Measurements from ENCODE around the gene RBMS1.
A peak's percentile ranks its signal among the peaks of the same experiment; 100 is the strongest.

The RBMS1 gene

DNA sequence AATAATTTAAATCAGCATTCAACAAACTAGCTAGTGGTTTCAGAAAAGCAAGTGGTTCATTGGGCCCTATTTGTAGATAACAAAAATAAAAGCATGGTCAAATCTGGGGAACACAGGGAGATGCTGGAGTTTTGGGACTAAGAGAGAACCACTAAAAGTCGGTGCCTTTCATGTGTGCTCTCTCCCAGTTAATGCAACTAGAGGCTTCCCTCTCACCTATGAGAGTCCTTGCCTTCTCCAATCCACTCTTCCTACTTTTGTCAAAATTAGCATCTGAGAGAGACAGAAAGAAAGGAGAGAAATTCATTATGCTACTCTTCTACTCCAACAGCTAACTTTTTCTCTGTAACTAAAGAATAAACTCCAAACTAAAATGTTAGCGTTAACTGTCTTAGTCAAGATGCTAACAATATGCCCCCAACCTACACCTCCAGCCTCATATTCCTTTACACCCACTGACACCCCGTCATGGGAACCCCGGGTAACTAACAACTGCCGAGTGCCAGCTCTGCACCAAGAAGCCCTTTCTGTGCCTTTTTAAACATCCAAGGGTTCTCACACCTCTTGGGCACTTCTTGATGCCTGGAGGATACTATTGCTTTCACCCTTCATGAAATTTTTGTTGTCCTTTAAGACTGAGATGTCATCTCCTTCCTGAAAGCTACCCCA, 133.4 kb downstream of the RBMS1 start:
- DNase-seq (ENCODE audit: low spot score) = no peak

DNA sequence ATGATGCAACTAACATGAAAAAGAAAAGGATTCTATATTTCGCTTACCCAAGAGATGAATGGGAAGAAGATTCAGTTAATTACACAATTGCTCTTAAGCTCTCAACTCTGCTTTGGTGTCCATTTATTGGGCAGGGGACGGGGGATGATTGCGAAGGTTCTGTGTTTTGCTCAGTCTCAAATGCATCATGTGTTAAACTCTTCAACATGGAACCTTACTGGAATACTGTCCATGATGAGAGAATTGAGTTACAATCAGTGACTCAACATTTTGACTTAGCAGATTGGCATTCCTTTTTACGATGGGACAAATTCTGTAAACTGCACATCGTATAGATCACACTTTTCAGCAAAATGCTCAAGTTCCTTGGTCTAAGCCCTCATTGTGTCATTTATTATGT, 135.6 kb downstream of the RBMS1 start:
- no peak for DNase-seq (ENCODE audit: low spot score)

DNA sequence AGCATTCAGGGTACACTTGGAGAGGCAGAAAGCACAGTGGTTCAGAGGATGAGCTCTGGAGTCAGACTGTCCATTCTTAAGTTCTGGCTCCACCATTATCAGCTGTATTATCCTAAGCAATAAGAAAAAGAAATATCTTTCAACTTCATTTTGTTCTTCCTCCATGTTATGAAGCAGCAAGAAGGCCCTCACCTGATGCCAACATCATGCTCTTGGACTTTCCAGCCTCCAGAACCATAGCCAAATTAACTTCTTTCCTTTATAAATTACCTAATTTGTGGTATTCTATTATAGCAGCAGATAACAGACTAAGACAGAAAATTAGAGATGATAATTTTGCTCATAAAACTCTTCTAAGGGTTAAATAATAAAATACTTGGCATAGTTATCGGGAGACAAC, 137.1 kb downstream of the RBMS1 start:
- DNase-seq (ENCODE audit: low spot score) = no peak

DNA sequence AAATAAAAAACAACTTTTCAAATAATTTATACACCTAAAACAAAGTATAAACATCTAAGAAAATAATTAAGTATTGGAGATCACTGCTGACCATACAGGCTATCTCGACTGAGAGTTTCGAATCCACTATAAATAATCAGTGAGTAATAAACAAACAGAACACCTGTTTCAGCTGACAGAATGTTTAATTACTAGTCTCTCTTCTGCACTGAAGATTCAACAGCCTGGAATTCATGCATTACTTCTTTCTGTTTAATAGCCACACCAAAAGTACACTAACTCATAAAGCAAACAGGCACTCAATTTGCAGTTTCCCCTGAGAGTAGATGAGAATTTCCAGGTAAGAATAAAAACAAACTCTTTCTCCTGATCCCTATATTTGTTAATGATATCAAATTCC, 138.5 kb downstream of the RBMS1 start:
- DNase-seq (ENCODE audit: low spot score) = no peak

DNA sequence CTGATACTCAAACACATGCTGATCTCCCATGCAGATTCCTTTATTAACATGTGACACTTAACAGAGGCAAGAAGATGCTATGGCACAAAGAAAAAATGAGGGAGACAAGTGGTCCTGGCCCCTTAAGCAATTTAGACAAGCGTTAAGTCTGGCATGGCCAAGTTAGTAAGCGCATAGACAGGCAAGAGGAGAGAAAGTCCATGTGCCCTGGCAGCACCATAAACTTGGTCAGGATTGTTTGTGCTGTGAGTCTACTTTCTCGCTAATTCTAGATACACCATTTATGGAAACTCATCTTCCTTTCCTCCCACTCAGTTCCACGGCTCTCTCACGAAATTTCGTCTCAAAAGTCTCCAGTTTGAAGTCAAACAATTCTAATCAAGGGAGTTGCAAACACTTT, 138.9 kb downstream of the RBMS1 start:
- DNase-seq (ENCODE audit: low spot score) = no peak

DNA sequence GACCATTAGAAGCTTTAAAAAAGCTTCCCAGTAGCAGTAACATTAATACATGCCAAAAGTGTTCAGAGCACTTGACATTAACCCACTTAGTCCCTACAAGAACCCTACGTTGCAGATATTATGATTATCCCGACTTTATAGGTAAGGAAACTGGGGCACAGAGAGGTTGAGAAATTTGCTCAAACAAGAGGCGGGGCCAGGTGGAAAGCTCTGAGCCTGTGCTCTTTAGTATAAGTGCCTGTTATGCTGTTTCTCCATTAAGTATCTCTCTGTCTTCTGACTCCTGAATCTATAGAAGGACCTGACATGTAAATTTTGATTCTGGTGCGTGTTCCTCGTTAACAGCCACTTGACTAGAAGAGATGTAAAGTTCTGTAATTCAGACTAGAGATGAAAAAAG, 139.8 kb downstream of the RBMS1 start:
- DNase-seq (ENCODE audit: low spot score) = no peak

DNA sequence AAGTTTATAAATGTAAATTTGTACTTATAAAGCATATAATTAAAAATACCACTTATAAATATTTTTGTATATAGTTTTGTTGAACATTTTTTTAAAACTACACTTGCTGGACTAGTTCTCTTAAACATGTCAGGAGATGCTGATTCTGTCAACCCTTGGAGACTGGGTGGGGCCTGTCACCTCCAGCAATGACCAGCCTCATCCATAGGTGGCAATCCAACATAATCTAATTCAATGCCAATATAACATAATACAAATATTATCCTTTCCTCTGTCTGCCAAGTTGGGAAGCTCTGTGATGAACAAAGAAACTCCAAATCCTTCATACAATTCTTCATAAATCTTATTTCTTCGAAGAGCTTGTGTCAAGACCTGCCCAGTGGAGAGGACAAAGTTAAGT, 140.4 kb downstream of the RBMS1 start:
- no peak for DNase-seq (ENCODE audit: low spot score)

DNA sequence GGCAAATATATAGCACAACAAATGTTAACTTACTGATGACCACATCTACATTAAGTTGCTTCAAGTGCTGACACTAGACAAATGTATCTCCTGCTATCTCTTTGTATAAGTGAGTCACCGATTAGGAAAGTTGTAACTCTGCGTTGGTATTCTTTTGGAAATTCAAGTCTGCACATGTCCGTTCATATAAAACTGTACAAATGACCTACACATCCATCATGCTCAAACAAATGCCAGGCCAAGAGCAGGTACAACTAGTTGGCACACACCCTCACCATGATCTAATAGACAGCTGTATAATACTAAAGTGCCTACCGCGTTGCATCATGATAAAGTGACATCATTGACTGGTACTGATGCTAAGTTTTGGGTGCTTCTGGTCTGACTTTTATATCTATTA, 141.1 kb downstream of the RBMS1 start:
- DNase-seq (ENCODE audit: low spot score) = no peak

DNA sequence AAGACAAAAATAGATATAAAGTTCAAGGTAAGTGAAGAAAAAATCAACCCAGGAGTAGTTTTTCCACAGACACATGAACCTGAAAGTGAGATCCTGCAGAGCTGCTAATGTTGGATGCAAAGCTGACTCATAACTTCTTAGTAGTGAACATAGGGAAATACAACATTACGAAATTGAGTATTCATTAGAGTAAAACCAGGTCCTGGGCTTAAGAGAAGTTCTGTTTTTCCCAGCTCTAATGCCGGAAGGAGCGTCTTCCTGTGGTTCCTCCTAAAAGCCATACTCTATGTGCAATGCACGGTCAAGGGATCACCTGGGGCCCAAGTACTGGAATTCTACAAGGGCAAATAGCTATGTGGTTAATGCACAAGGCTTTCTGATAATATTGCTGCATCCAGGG, 141.7 kb downstream of the RBMS1 start:
- DNase-seq (ENCODE audit: low spot score) = peak; percentile 30

DNA sequence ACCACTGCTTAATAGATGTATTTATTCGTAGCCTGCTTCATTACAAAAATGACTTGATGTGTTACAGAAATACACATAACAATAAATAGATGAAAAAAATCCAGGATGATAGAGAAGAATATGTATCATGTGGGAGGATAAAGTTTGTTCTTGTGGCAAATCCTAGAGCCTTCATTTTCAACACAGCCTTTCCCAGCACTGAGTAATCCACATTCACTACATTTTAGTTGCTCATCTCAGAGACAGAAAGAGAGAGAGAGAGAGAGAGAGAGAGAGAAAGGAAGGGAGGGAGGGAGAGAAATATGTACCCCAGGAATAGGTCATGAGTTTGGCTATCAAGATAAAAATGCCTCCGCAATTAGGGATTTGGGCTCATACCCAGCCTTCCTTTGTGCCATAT, 144.3 kb downstream of the RBMS1 start:
- no peak for DNase-seq (ENCODE audit: low spot score)

DNA sequence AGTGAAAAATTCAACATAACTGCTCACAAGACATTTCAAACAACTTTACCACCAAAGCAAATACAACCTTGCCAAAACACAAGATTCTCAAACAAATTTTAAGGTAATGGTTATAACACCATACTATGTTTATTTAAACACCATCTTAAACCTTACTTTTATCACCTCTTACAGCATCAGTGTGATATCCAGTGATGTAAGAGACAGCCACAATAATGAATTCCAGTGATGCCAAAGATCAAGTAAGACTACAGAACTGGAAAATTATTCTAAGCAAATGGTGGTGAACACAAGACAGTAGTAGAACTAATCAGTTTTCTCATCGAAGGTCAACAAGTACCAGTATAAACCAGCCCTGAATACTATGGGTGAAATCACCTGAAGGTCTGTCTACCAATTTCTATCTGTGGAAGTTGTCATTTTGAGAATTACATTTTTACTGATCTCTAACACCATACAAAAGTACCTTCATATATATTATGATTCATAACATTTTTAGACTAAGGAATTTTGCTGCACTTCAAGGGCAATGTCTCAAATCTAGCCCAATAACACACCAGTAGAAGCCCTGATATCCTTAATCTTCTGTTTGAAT, 146.2 kb downstream of the RBMS1 start:
- peak; percentile 49 for DNase-seq (ENCODE audit: low spot score)

DNA sequence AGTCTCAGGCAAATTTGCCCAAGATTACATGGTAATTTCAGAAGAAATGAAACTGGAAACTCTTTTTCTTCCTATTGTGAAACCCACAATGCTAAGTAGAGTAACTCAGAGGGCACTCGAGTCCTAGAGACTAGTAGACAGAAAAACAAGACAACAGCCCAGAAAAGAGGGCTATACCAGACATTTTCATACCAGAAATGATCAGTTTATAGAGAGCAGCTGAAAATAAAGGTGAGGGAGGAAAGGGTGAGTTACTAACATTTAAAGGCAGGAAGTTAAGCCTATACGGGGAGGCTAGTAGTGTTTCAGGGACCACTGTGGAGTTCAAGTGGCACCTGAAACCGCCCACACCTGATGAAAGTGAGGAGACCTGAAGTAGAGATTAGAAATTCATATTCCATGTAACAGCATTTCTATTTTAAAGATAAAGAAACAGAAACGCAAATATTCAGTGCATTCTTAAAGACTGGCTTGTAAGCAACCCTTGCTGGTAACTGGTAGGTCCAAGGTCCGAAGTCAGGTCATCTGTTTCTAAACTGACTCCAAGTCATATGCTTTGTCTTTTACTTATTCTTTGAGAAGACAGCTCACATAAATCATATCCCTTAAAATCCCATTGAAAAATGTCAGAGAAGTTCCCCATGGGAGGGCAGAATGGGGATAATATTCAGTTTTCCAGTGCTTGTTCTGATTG, 148.4 kb downstream of the RBMS1 start:
- no peak for DNase-seq (ENCODE audit: low spot score)

DNA sequence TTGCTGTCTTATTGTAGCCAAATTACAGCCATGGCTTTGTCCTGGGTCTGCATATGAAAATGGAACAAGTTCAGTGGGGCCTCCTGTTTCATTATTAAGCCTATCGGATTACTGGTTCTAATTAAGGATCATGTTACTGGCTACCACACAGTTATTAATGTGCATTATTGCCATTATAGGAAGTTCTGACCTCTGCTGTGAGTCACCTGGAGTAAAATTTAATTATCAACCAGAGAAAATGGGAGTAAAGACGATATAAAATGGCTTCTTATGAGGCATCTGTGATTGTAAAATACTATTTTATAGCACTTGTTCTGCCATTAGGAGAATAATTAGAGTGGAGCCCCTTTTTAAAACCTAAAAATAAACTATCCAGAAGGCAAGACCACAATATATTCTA, 150.2 kb downstream of the RBMS1 start:
- DNase-seq (ENCODE audit: low spot score) = no peak

DNA sequence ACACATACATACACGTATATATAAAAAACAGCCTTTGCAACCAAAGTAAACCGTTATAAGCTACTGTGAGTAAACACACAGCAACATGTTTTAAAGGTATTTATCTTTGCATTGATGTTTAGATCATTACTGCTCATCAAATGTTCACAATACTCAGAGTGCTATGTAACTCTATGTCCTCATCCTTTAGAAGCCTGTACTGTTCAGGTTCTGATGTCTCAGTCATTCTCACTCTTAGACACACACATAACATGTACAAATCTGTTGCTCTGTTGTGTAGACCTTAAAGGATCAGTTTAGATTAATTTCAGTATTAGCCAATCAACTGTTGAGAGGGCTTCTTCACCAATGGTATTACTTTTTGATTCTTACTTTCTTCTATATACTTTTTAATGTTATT, 153.9 kb downstream of the RBMS1 start:
- DNase-seq (ENCODE audit: low spot score) = no peak

DNA sequence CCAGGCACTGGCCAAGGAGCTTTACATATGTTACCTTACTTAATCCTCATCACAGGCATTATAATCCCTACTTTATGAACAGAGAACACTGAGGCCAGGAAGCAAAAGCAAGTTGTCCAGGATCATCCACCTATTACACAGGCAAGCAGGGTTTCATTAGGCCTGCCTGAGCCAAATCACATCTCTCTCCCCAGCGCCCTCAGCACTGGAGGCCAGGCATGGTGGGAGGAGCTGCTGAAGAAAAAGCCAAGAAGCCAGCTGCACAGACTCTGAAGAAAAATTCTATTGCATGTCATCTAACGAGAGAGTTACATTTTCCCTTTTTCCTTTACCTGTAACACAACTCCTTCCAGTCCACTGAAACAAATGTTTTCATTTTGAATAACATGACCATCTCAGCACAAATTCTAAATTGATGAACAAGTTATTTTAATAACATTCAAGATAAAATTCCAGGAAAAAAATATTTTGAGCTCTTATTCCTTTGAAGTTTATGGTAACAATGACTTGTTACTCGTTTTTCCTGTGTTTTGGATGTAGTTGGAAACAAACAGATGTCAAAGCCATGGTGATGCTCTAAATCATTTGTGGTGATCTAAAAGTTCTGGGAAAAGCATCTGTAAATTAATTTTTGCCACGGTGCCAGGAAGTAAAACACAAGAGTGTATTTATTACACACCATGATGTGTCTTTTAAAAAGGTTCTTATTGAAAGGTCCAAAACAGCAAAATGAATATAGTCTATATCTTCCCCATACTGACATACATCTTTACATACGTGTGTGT, 154.5 kb downstream of the RBMS1 start:
- DNase-seq (ENCODE audit: low spot score) = no peak

DNA sequence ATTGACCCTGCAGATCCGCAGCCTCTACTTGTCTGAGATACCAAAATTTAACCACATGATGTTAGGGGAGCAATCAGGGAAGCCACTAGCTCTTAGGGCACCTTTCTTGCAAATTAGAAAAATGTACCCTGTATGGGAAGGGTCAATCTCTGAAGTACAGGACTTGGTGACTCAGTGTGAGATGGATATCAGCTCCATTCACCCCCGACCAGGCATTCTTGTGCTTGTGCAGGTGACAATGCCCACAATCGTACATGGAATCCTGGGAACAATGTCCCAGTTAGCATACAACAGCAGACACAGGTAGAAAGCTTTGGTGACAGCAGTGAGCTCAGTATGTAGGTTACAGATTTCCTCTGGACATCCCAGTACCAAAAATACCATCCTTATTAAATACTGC, 155.9 kb downstream of the RBMS1 start:
- DNase-seq (ENCODE audit: low spot score) = no peak

DNA sequence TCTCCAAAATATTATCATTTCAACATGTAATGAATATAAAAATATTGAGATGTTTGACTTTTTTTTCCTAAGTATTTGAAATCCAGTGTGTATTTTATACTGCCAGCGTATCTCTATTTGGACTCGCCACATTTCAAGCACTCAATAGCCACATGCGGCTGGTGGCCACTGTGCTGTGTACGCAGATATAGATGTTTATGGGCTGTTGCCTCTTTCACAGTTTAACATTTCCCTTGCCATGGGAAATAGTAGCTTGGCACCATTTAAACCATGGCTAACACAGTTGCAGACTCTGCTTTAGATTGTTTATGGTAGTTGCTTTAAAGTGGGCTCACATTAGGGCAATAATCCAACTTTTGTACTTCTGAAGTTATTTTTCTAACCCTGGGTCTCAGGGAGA, 157.0 kb downstream of the RBMS1 start:
- DNase-seq (ENCODE audit: low spot score) = no peak

DNA sequence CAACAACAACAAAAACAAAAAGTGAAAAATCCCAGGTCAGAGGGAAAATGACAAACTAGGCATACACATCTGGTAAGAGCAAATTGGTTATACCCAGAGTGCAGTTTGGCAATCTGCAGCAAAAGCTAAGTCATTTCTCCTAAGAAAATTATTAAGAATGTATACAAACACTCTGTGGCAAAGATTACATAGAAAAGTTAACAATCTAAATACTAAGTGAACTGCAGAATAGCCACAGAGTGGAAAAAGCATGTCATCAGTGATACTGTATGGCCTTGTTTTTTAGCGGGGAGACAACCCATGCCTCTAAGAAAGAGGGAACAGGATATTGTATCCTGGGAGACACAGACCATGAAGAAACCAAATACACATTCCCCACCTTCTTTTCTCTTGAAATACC, 157.5 kb downstream of the RBMS1 start:
- DNase-seq (ENCODE audit: low spot score) = no peak

DNA sequence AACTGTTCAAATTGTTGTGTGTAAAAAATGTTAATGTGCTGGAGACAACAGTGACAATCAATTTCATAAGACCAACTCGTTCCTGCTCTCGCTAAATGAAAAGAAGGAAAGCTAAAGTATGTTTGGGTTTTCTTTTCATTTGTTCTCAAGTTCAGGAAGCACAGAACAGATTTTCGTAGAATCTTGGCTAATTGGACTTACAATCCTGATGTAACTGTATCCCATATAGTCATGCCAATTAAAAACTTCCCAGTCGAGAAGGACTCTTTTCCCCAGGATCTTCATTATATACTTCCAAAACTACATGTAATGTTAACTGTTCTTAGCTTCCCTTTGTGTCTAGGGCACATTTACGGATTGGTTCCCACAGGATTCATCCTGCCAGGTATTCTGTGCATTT, 158.2 kb downstream of the RBMS1 start:
- no peak for DNase-seq (ENCODE audit: low spot score)

DNA sequence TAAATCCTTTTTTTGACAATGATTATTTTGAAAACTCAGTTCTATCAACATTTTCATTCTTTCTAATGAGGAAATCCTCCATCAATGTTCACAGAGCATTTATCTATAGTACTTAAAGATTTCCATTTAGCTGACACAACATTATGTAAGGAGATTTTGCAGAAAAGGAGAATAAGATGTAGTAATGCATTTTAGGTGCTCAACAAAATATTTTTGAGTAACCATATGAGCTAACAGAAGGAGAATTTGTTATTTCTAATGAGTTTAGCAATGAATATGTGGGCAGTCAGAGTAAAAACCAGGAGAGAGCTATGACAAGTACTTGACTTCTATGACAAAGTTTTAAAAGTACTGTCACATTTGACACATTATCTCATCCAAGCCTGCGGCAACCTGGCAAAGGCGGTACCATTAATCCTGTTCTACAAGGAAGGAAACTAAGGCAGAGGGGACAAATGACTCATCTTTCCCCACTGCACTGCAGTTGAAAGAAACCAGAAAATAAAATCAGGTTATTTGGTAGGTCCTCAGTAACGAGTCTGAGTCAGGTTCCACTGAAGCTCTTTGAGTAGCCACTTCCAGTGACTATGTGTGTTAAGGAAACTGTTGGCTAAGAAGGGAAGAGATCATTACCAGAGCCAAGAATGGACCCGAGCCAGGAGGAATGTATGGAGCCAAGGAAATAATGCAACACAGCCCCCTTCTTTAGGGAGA, 159.4 kb downstream of the RBMS1 start:
- peak; percentile 58 for DNase-seq (ENCODE audit: low spot score)

DNA sequence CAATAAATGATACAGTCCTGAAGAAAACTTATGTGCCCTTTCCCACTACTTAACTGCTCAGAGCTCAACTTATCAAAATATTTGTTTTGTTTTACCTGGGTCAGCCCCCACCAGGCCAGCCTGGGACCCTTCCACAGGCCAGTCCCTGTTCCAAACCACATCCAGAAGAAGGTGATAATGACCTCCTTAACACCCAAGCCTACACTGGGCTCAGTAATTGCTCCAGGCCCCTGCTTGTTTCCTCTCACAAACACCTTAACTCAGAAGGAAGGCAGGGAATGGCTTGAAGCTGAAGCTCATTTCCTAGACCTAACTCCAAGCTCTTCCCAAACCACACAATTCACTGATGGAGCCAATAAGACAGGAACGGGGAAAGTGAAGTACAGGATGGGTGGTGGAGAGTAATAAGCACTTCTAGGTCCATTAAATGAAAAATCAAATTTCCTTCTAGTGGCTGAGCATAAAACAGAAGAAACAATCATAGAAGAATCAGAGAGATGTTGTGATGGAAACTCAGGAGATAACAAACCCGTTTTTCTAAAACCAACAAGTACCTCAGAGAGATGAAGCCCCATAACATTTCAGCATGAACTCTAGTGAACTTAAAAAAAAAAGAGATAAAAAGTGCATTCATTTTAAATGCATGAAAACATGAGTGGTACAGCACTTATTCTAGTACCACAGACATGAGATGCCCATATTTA, 160.1 kb downstream of the RBMS1 start:
- no peak for DNase-seq (ENCODE audit: low spot score)

DNA sequence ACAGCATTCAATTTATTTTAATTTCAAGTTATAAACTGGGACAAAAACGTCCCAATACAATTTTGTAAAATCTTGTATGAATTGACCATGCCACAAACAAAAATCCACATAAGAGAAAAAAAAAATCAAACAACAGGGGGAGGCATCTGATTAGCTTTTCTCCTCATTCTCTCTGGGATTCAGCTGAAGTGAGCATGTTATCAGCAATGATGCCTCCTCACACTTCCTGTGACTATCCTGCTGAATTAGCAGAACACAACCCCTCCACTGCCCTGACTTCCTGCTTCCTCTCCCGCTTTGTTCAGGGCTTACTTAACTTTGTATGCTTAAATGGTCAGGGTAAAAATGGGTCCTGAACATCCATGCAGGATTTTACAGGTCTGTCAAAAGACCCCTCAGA, 161.3 kb downstream of the RBMS1 start:
- peak; percentile 55 for DNase-seq (ENCODE audit: low spot score)
